Mesothelial cell of epicardium (in vitro differentiated cells): Measurements from ENCODE around the gene BAD. TPM values are rescaled to one million over a fixed set of nuclear protein-coding genes. Genes with fewer than 3 reads are reported as not detected.
A peak's percentile ranks its signal among the peaks of the same experiment; 100 is the strongest.
"Not testable (repeated sequence)": the region's sequence is repeated elsewhere in the genome, so short reads cannot be mapped to it uniquely, and the experiment has no call there.

ENCODE experiments used
- DNase-seq, 2 experiments: peaks; one replicate each; pipeline ENCODE4 v3.0.0; 2021; ENCODE audit warnings: low spot score in 2 of 2; ENCODE audit not compliant: unreplicated experiment in 2 of 2
- H3K27ac Mint-ChIP-seq: 2 replicates; pipeline ENCODE4 v1.8.0; 2021; ENCODE audit warnings: mixed read lengths
- H3K27me3 Mint-ChIP-seq: 2 replicates; pipeline ENCODE4 v1.8.0; 2021; ENCODE audit warnings: low read depth, mixed read lengths
- H3K36me3 Mint-ChIP-seq: 2 replicates; pipeline ENCODE4 v1.8.0; 2021; ENCODE audit warnings: mixed read lengths
- H3K4me1 Mint-ChIP-seq: 2 replicates; pipeline ENCODE4 v1.8.0; 2021; ENCODE audit warnings: mixed read lengths
- H3K4me3 Mint-ChIP-seq: 2 replicates; pipeline ENCODE4 v1.8.0; 2021; ENCODE audit warnings: mild to moderate bottlenecking, moderate library complexity, mixed read lengths
- H3K9me3 Mint-ChIP-seq: 2 replicates; pipeline ENCODE4 v1.8.0; 2021; ENCODE audit warnings: mixed read lengths
- CTCF ChIP-seq: fragments of 200-600 bp; sonication (generic); IDR thresholded peaks from one replicate; pipeline ENCODE4 v1.5.0; 2021; ENCODE audit warnings: antibody characterized with exemption; ENCODE audit not compliant: unreplicated experiment
- total RNA-seq: library from RNA; stranded (reverse); gene quantifications from 3 replicates; pipeline ENCODE4 v1.2.1, GENCODE V29; 2021

The BAD gene
- total RNA-seq, 1 donor from 2014 or later = 50.2 TPM

- H3K36me3 Mint-ChIP-seq = peaks cover 8% of the 10 kb centered on the region
- no peak for TF ChIP-seq CTCF
- H3K4me1 Mint-ChIP-seq = peaks cover 33% of the 10 kb centered on the region
- no peaks in the 10 kb centered on the region for H3K9me3 Mint-ChIP-seq
- H3K27me3 Mint-ChIP-seq = no peaks in the 10 kb centered on the region
- DNase-seq = no peak
- H3K27ac Mint-ChIP-seq = peak overlapping the region; percentile 100
- peak overlapping the region; percentile 93 for H3K4me3 Mint-ChIP-seq
These were observed 32.3 kb upstream of the BAD start for GRCh38 chr11:64316672-64317324.

GRCh38 chr11:64315667-64316526, 31.4 kb upstream of the BAD start:
- H3K36me3 Mint-ChIP-seq, DNase-seq, H3K9me3 Mint-ChIP-seq, H3K27me3 Mint-ChIP-seq: not testable (repeated sequence)
- Mint-ChIP-seq H3K27ac (peak overlapping the region; percentile 100), H3K4me1 (peaks cover 26% of the 10 kb centered on the region), H3K4me3 (peak overlapping the region; percentile 93)

- DNase-seq = no peak
- Mint-ChIP-seq H3K4me1 (peaks cover 20% of the 10 kb centered on the region), H3K27ac (no peak overlapping the region), H3K27me3 (no peaks in the 10 kb centered on the region), H3K9me3 (no peaks in the 10 kb centered on the region), H3K36me3 (peaks cover 3% of the 10 kb centered on the region), H3K4me3 (peak overlapping the region; percentile 17)
- no peak for TF ChIP-seq CTCF
These were observed 30.5 kb upstream of the BAD start for GRCh38 chr11:64314805-64315561.

GRCh38 chr11:64314146-64314804, 29.8 kb upstream of the BAD start:
- Mint-ChIP-seq H3K36me3 (peaks cover 3% of the 10 kb centered on the region), H3K9me3 (no peaks in the 10 kb centered on the region), H3K4me1 (peaks cover 19% of the 10 kb centered on the region), H3K4me3 (no peak overlapping the region), H3K27me3 (no peaks in the 10 kb centered on the region), H3K27ac (no peak overlapping the region)
- no peak for DNase-seq
- TF ChIP-seq CTCF = no peak

GRCh38 chr11:64313491-64314145, 29.2 kb upstream of the BAD start:
- TF ChIP-seq CTCF = no peak
- DNase-seq = no peak
- H3K9me3 Mint-ChIP-seq = no peaks in the 10 kb centered on the region
- H3K4me1 Mint-ChIP-seq = peaks cover 14% of the 10 kb centered on the region
- H3K27me3 Mint-ChIP-seq = no peaks in the 10 kb centered on the region
- no peak overlapping the region for H3K4me3 Mint-ChIP-seq
- peaks cover 3% of the 10 kb centered on the region for H3K36me3 Mint-ChIP-seq
- no peak overlapping the region for H3K27ac Mint-ChIP-seq
